ENCODE measurements around the gene TM4SF4.

The TM4SF4 gene

GRCh38 chr3:149548669-149549065 lies 74.2 kb downstream of the TM4SF4 start:
- no peak for DNase-seq (ENCODE audit: low read depth in 2 of 2)

GRCh38 chr3:149551500-149551899 lies 77.0 kb downstream of the TM4SF4 start:
- no peak for DNase-seq (ENCODE audit: low read depth in 2 of 2)

- DNase-seq (ENCODE audit: low read depth in 2 of 2) = no peak
Measured at GRCh38 chr3:149552700-149553099, 78.2 kb downstream of the TM4SF4 start.

All from stimulated activated CD4-positive, alpha-beta T cell treated with anti-CD3 and anti-CD28 coated beads, Interleukin-1b, Interleukin-23, amount 100 ng/mL, for 4 hours (primary cell).